Stimulated activated CD4-positive, alpha-beta T cell treated with anti-CD3 and anti-CD28 coated beads, Interleukin-1b, Interleukin-23, amount 100 ng/mL, for 4 hours (primary cell): ENCODE results near the gene TCF4.

Experiments
- DNase-seq, 2 donors: peaks; one replicate each; pipeline ENCODE4 v3.0.0-alpha.2; 2020; ENCODE audit warnings: low read depth in 2 of 2

TCF4 gene

GRCh38 chr18:55321265-55322177 lies 266.5 kb downstream of the TCF4 start:
- DNase-seq: peak in 1 of 2 donors; percentile 15

DNA sequence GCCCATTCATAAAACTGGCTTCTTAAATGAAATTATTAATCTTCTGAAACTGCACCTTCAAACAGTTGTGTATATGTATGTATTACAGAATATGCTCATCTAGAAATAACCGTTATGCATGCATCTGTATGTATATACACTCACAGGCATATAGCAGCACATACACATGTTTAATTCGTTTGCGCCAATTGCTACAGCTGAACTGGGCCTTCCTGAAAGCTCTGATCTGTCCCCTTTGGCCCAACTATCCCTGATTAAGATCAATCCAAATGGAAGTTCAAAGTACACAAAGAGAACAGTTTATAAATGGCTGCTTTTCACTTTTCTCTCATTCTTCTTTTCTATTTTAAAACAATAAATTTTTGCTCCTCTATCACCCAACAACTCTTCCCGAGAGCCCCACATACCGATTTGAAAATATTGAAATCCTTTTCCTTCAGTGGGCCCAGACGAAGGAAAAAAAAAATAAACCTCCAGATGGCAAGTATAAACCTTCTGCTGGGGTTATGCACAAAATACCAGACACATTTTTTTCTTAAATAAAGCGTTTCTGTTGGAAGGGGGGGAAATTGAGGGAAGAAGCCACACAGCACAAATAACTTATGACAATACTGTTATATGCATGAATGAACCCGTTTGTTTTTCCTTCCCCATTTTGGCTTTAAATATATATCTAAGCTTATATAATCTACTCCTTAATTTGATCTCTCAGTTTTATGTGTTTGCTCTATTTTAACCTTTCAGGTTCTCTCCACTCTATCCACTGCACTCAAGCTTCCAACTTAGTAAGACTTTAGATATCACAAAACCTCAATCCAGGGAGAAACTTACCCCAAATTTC lies 267.3 kb downstream of the TCF4 start:
- DNase-seq: no peak

GRCh38 chr18:55319459-55320193 lies 268.4 kb downstream of the TCF4 start:
- no peak for DNase-seq

DNA sequence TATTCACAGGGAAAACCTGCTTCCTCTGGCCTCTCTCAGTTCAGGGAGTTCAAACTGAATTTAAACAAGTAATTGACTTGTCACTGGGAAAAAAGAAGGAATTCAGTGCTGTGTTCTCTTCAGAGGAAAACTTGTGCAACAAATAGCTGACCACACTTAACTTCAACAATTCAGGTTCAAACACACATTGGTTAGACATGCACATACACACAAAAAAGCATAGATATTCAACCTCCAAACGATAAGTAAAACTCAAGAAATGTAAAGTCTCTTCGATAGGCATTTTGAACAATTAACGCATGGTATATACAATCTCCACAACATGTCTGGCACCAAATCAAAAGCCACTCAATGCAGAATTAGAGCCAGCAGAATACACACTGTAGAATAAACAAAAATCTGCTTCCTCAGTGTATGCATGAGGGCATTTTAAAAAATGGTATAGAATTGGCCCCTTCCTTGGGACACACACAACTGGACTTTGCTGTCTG lies 269.0 kb downstream of the TCF4 start:
- no peak for DNase-seq

DNA sequence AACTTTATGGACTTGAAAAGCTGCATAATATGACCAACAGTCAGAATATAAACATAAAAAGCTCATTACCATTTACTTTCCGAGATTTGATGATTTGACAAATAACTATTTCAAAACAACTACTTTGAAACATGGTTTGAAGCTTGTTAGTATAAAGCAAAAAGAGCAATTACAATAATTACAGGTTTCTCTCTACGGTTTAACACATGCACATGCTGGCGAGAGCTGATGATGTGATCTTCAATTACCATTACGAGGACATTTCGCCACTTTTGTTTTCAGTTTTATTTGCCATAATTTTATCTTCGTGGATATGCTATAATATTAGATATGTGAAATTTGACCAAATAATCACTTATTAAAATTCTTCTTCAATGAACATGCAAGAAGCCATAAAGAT lies 270.1 kb downstream of the TCF4 start:
- DNase-seq: no peak

DNA sequence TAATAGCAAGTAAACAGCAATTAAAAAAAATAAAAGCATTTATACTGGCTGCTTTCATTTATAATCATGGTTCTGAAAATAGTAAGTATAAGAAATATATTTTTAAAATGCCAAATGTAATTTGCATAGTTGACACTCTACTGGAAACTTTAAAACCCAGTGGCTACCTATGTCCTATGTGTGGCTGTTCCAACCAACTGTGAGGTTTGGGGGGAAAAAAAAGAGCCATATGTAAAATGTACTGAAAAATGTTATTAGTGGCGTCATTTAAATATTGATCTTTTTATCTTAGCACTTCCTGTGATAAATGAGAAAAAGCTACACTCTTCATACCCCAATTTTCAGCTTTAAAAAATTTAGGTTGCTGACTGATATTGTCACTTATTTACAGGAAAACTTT lies 270.7 kb downstream of the TCF4 start:
- no peak for DNase-seq

DNA sequence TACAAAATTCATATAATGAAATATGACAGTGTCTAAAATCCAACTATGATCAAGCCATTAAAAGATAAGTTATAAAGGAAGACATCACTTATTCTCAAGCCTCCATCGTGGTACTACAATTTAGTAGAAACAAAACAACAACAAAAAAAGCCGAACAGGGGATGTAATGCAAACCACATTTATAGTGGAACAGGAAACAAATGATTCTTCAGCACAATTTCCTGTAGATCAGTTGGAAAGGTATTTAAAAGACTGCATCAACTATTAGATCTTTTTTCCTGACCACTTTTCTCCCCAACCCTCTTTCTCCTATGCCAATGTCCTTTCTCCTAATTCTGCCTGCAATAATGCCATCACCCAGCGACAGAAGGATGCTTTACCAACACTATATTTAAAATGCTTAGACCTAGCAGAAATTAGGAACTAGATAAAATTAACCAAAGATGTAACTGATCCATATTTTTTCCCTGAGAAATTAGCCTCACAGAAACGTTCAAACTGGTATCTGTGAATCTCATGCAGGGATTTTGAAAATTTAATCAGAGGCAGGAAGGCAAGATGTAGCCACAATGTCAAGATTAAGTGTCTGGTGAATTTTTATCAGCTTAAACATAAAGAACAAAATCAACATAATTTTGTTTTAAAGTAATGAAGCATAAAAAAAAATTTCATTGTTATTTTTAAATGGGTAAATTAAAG lies 271.4 kb downstream of the TCF4 start:
- no peak for DNase-seq

GRCh38 chr18:55314615-55315237 lies 273.3 kb downstream of the TCF4 start:
- DNase-seq: no peak

- no peak for DNase-seq
Measured at GRCh38 chr18:55314031-55314430, 274.0 kb downstream of the TCF4 start.

- no peak for DNase-seq
Measured at GRCh38 chr18:55310863-55311262, 277.1 kb downstream of the TCF4 start.

GRCh38 chr18:55310044-55310676 lies 277.8 kb downstream of the TCF4 start:
- no peak for DNase-seq

GRCh38 chr18:55309249-55309648 lies 278.7 kb downstream of the TCF4 start:
- no peak for DNase-seq

GRCh38 chr18:55307505-55307904 lies 280.5 kb downstream of the TCF4 start:
- no peak for DNase-seq

DNA sequence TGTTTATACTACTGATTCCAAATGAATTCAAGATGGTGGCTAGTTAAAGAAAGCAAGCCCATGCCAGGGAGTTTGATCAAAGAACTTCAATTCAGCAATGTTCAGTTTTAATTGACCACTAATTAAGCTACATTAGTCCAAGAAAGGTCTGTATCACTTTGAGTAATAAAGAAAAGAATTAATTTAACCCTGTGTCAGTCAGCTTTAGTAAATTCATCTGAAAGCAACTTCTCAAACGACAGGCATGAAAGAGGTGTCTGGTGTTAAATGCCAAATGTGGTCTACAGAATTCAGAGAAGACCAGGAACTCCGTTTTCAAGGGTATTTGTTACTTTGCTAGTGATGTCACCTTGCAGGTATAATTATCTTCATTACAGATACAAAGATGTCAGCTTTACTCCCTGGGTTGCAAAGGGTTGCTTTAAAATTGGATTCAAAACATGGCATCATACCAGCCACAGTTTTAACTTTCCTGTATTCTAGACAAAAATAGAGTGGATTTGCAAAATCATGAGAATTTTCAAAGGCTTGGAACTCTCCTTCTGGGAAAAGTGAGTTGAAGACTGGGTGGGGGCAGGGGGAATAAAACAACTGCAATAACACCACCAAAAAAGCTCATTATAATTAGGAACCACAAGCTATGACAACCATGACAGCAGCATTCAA lies 281.5 kb downstream of the TCF4 start:
- DNase-seq: no peak

DNA sequence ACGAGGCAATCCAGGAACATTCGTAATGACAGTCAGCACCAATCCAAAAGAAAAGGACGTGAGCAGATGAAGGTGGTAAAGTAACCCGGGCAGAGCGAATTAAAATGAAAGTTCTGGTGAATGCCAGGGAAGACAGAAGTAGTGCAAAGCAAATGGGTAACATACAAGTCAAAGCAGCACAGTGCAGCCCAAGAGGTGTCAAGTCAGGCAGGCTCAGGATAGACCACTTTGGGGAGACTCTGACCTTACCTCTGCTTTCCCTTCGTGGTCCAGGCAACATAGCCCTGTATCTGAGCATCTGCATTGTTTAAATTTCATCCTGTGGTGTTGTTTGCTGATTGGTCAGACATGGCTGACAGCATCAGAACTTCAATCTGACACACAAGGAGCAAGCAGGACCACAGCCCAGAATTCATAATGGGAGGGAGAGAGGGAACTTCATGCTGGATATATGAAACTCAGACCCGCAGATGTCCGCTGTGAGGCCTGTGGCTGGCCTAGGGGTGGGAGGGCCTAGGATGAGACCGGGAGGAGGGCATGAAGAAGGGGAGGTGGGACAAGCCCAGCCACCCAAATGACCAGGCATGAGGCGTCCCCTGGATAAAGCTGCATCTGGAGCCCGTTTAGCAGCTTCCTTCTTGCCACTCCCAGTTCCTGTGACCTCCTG lies 285.7 kb downstream of the TCF4 start:
- DNase-seq: no peak

DNA sequence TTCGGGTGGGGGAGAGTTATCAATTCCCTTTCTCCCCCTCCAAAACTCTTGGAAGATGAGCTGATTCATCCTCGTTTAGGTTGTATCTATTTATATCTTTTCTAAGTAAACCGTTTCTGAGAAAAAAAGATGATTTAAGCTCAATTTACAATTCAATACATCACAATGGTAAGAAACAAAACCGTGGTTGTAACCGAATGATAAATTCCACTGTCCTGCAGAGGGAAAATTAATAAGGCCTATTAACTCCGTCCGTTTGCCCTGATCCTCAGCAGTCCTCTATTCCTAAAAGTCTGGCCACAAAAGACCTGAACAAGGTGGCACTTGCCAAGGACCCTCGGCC lies 286.2 kb downstream of the TCF4 start:
- DNase-seq: no peak

- DNase-seq: no peak
Measured at GRCh38 chr18:55300936-55301531, 287.0 kb downstream of the TCF4 start.

GRCh38 chr18:55300421-55300935 lies 287.5 kb downstream of the TCF4 start:
- DNase-seq: no peak

DNA sequence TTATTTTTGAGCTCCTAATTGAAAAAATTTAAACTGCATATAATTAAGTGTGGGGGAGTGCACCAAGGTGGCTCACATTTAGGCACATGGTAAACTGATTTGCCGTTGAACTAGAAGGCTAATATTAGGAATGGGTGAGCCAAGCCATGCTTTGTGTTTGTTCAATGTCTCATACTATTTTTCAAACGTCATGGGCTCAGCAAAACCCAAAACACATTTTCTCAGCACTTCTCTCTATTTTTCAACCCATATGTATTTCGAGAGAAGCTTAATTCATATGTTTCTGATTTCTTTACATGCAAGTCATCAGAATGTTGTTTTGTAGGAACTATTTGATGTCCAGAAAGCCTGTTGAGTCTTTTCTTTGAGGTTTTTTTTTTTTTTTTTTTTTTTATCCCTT lies 291.2 kb downstream of the TCF4 start:
- DNase-seq: no peak
